Activated CD4-positive, alpha-beta T cell treated with anti-CD3 and anti-CD28 coated beads, Interleukin-2, Interleukin-4, amounts not matched to agents 100 ng/mL and 50 ng/mL, durations not matched to agents 16 hours and 8 hours (primary cell): ENCODE data around the gene C1QTNF2.

ENCODE experiments used
- DNase-seq: peaks from one replicate; pipeline ENCODE4 v3.0.0-alpha.2; 2020; ENCODE audit warnings: low spot score

C1QTNF2 gene

GRCh38 chr5:160375166-160375565 lies 4.7 kb upstream of the C1QTNF2 start:
- no peak for DNase-seq

GRCh38 chr5:160371294-160371693 lies 868 bp upstream of the C1QTNF2 start:
- no peak for DNase-seq

- DNase-seq = no peak
Observed at GRCh38 chr5:160370713-160371034, 248 bp upstream of the C1QTNF2 start.

- DNase-seq = no peak
Observed at GRCh38 chr5:160367885-160368284, 2.5 kb downstream of the C1QTNF2 start.

- DNase-seq = no peak
Observed at GRCh38 chr5:160367261-160367660, 3.2 kb downstream of the C1QTNF2 start.

GRCh38 chr5:160366230-160366629 lies 4.2 kb downstream of the C1QTNF2 start:
- no peak for DNase-seq

GRCh38 chr5:160363660-160364395 lies 6.6 kb downstream of the C1QTNF2 start:
- no peak for DNase-seq

GRCh38 chr5:160363211-160363610 lies 7.2 kb downstream of the C1QTNF2 start:
- DNase-seq = no peak

GRCh38 chr5:160361624-160362228 lies 8.7 kb downstream of the C1QTNF2 start:
- DNase-seq = no peak

- DNase-seq = no peak
Observed at GRCh38 chr5:160360310-160360709, 10.1 kb downstream of the C1QTNF2 start.

GRCh38 chr5:160359816-160360215 lies 10.6 kb downstream of the C1QTNF2 start:
- no peak for DNase-seq

- DNase-seq = no peak
Observed at GRCh38 chr5:160359242-160359641, 11.2 kb downstream of the C1QTNF2 start.

GRCh38 chr5:160357861-160358411 lies 12.5 kb downstream of the C1QTNF2 start:
- no peak for DNase-seq

- DNase-seq = no peak
Observed at GRCh38 chr5:160357394-160357793, 13.0 kb downstream of the C1QTNF2 start.

GRCh38 chr5:160356550-160357347 lies 13.7 kb downstream of the C1QTNF2 start:
- no peak for DNase-seq

GRCh38 chr5:160354666-160355065 lies 15.8 kb downstream of the C1QTNF2 start:
- DNase-seq = no peak

GRCh38 chr5:160353379-160353778 lies 17.0 kb downstream of the C1QTNF2 start:
- DNase-seq = no peak

GRCh38 chr5:160352308-160352707 lies 18.1 kb downstream of the C1QTNF2 start:
- DNase-seq = no peak

- no peak for DNase-seq
Observed at GRCh38 chr5:160349935-160350303, 20.5 kb downstream of the C1QTNF2 start.

GRCh38 chr5:160349249-160349934 lies 21.0 kb downstream of the C1QTNF2 start:
- no peak for DNase-seq

GRCh38 chr5:160348080-160348479 lies 22.3 kb downstream of the C1QTNF2 start:
- DNase-seq = no peak

- DNase-seq = no peak
Observed at GRCh38 chr5:160347448-160347847, 23.0 kb downstream of the C1QTNF2 start.
